Ishikawa (cell line): ENCODE measurements around the gene DNAJA3.

Source experiments
- CEBPB ChIP-seq: IDR thresholded peaks from 2 replicates; pipeline ENCODE4 v1.6.1; 2012
- CREB1 ChIP-seq: IDR thresholded peaks from 2 replicates; pipeline ENCODE4 v1.6.1; 2012; ENCODE audit warnings: low read depth
- EGR1 ChIP-seq: IDR thresholded peaks from 2 replicates; pipeline ENCODE4 v1.6.1; 2012
- EP300 ChIP-seq: IDR thresholded peaks from 2 replicates; pipeline ENCODE4 v1.6.1; 2012; ENCODE audit warnings: borderline replicate concordance
- FOXM1 ChIP-seq: IDR thresholded peaks from 2 replicates; pipeline ENCODE4 v1.6.1; 2012; ENCODE audit warnings: low read depth, borderline replicate concordance
- MAX ChIP-seq: IDR thresholded peaks from 2 replicates; pipeline ENCODE4 v1.6.1; 2012
- NFIC ChIP-seq: IDR thresholded peaks from 2 replicates; pipeline ENCODE4 v1.6.1; 2012
- RAD21 ChIP-seq: IDR thresholded peaks from 2 replicates; pipeline ENCODE4 v1.6.1; 2012; ENCODE audit warnings: low read depth
- REST ChIP-seq: IDR thresholded peaks from 2 replicates; pipeline ENCODE4 v1.6.1; 2012; ENCODE audit warnings: low read depth, mild to moderate bottlenecking
- TAF1 ChIP-seq: IDR thresholded peaks from 2 replicates; pipeline ENCODE4 v1.6.1; 2012; ENCODE audit warnings: low read depth, mild to moderate bottlenecking
- TCF12 ChIP-seq: IDR thresholded peaks from 2 replicates; pipeline ENCODE4 v1.6.1; 2012; ENCODE audit warnings: low read depth
- TEAD4 ChIP-seq: IDR thresholded peaks from 2 replicates; pipeline ENCODE4 v1.6.1; 2012
- USF1 ChIP-seq: IDR thresholded peaks from 2 replicates; pipeline ENCODE4 v1.6.1; 2012
- YY1 ChIP-seq: IDR thresholded peaks from 2 replicates; pipeline ENCODE4 v1.6.1; 2012; ENCODE audit warnings: low read depth
- ZBTB7A ChIP-seq: IDR thresholded peaks from 2 replicates; pipeline ENCODE4 v1.6.1; 2012; ENCODE audit warnings: low read depth

DNAJA3 gene

GRCh38 chr16:4411684-4412083 is 14.0 kb upstream of the DNAJA3 start:
- TF ChIP-seq RAD21: no peak
- no peak for TF ChIP-seq REST
- TF ChIP-seq EGR1: no peak
- no peak for TF ChIP-seq TAF1
- TF ChIP-seq USF1: no peak
- TF ChIP-seq ZBTB7A: no peak
- TF ChIP-seq YY1: no peak
- TF ChIP-seq NFIC: no peak
- TF ChIP-seq TCF12: no peak
- TF ChIP-seq CEBPB: no peak
- TF ChIP-seq MAX: no peak
- TF ChIP-seq CREB1: no peak
- no peak for TF ChIP-seq FOXM1
- TF ChIP-seq TEAD4: no peak
- no peak for TF ChIP-seq EP300

- TF ChIP-seq TEAD4 (no peak), YY1 (no peak), TAF1 (no peak), ZBTB7A (no peak), CEBPB (no peak), FOXM1 (no peak), CREB1 (no peak), RAD21 (no peak), NFIC (no peak), TCF12 (no peak)
Measured at GRCh38 chr16:4412159-4412558, 13.5 kb upstream of the DNAJA3 start.

- TF ChIP-seq YY1: no peak
- no peak for TF ChIP-seq REST
- TF ChIP-seq ZBTB7A: no peak
- TF ChIP-seq TEAD4: no peak
- TF ChIP-seq EP300: no peak
- TF ChIP-seq CREB1: no peak
- no peak for TF ChIP-seq CEBPB
- TF ChIP-seq NFIC: no peak
- no peak for TF ChIP-seq EGR1
- no peak for TF ChIP-seq FOXM1
- no peak for TF ChIP-seq USF1
- TF ChIP-seq MAX: no peak
- no peak for TF ChIP-seq TCF12
- no peak for TF ChIP-seq RAD21
- no peak for TF ChIP-seq TAF1
Measured at GRCh38 chr16:4412854-4413253, 12.8 kb upstream of the DNAJA3 start.

- TF ChIP-seq YY1 (no peak), REST (no peak), ZBTB7A (no peak), EP300 (no peak), USF1 (no peak), TAF1 (no peak), CREB1 (no peak), TCF12 (no peak), CEBPB (no peak), NFIC (no peak), RAD21 (no peak), EGR1 (no peak)
Measured at GRCh38 chr16:4414187-4414917, 11.3 kb upstream of the DNAJA3 start.
